Sigmoid colon (tissue), 7 donors: ENCODE measurements around the gene SMC1B. TPM values are rescaled to one million over a fixed set of nuclear protein-coding genes. Genes with fewer than 3 reads are reported as not detected.

Experiments used
- DNase-seq: peaks from one replicate; pipeline ENCODE4 v3.0.0-alpha.2; 2019
- H3K27ac ChIP-seq, 4 donors: fragments of 200-600 bp; sonication (generic); one replicate each; pipeline ENCODE4 v1.5.1; 2016 to 2019; ENCODE audit warnings: mild to moderate bottlenecking in 1 of 4
- H3K27me3 ChIP-seq, 3 donors: fragments of 200-600 bp; sonication (generic); one replicate each; pipeline ENCODE4 v1.5.1; 2019; ENCODE audit warnings: mild to moderate bottlenecking in 1 of 3
- H3K36me3 ChIP-seq, 4 donors: fragments of 200-600 bp; sonication (generic); one replicate each; pipeline ENCODE4 v1.5.1; 2016 to 2019
- H3K4me1 ChIP-seq, 4 donors: fragments of 200-600 bp; sonication (generic); one replicate each; pipeline ENCODE4 v1.5.1; 2017 to 2019
- H3K4me3 ChIP-seq, 4 donors: fragments of 200-600 bp; sonication (generic); one replicate each; pipeline ENCODE4 v1.5.1; 2017 to 2019; ENCODE audit warnings: mild to moderate bottlenecking in 2 of 4, moderate library complexity in 1 of 4
- H3K9me3 ChIP-seq, 4 donors: fragments of 200-600 bp in 3 of 4; sonication (generic) in 3 of 4; one replicate each; pipeline versions ENCODE4 v1.5.1 to v1.6.1; 2013 to 2019
- CTCF ChIP-seq, 4 experiments: fragments of 450-650 bp in 3 of 4; fragments of 200-600 bp in 1 of 4; IDR thresholded peaks; one replicate each; pipeline ENCODE4 v1.5.1; 2016 to 2019; ENCODE audit warnings: antibody characterized with exemption in 4 of 4, mild to moderate bottlenecking in 3 of 4, moderate library complexity in 2 of 4
- EP300 ChIP-seq, 4 donors: sonication (generic); formaldehyde crosslinking; IDR thresholded peaks; one replicate each; pipeline ENCODE4 v1.6.1; 2017; ENCODE audit warnings: antibody characterized with exemption in 4 of 4
- POLR2A ChIP-seq, 2 donors: fragments of 450-650 bp; IDR thresholded peaks; one replicate each; pipeline ENCODE4 v1.6.1; 2016; ENCODE audit warnings: antibody characterized with exemption in 2 of 2, mild to moderate bottlenecking in 2 of 2, moderate library complexity in 2 of 2
- POLR2AphosphoS5 ChIP-seq, 4 donors: sonication (generic); formaldehyde crosslinking; IDR thresholded peaks; one replicate each; pipeline ENCODE4 v1.6.1; 2017; ENCODE audit warnings: antibody characterized with exemption in 4 of 4
- WGBS, 2 donors: extraction: QIAGEN DNeasy Blood & Tissue Kit; methylation state at CpG; one replicate each; pipeline ENCODE4 v1.1.7; 2013; 5-methylcytosine and 5-hydroxymethylcytosine counted together
- intact Hi-C: fragments of 100-400 bp; cut with DNase I; formaldehyde crosslinking; loops from one replicate; pipeline ENCODE4 v1.15.1; 2023
- polyA plus RNA-seq, 3 donors: library from polyadenylated mRNA; stranded (reverse); fragments of 200-250 nt; gene quantifications; one replicate each; pipeline ENCODE4 v1.2.3, GENCODE V29; 2013
- total RNA-seq, 4 donors: library from RNA; depleted of rRNA; stranded (reverse); fragments of >200 nt; gene quantifications; one replicate each; pipeline ENCODE4 v1.1.0, GENCODE V29; 2016
- donor health status: healthy with polysubstance abuse.
- donor health status: Bipolar disorder and iron deficiency.
- donor health status: healthy.

Gene SMC1B
- total and polyA plus RNA-seq, 7 donors: 0.07 TPM; not detected in 6

- WGBS, 2 donors: 80 to 93% methylated on average over 12 of the region's 12 CpGs
- peaks cover 0 to 32% (median 28%) of the 10 kb centered on the region in 4 donors for H3K4me1 ChIP-seq
- TF ChIP-seq CTCF (IDR thresholded peaks at IDR 0.05): no peak
- TF ChIP-seq POLR2A (IDR thresholded peaks at IDR 0.05): no peak
- no peak for TF ChIP-seq POLR2AphosphoS5 (IDR thresholded peaks at IDR 0.05)
- no peak for TF ChIP-seq EP300 (IDR thresholded peaks at IDR 0.05)
- H3K36me3 ChIP-seq: peaks cover 20 to 33% (median 27%) of the 10 kb centered on the region in 4 donors
- no peak overlapping the region for H3K4me3 ChIP-seq
- intact Hi-C loops: no loop called here
- DNase-seq: no peak
- no peak overlapping the region for H3K27ac ChIP-seq
- H3K27me3 ChIP-seq: no peaks in the 10 kb centered on the region
- H3K9me3 ChIP-seq: no peaks in the 10 kb centered on the region
These were observed 91.6 kb downstream of the SMC1B start for GRCh38 chr22:45321827-45322226.

GRCh38 chr22:45320357-45320976 lies 92.9 kb downstream of the SMC1B start:
- H3K27ac ChIP-seq: peak overlapping the region; percentile 81 to 92 (median 90)
- WGBS, 2 donors: 83 to 86% methylated on average over 9 of the region's 9 CpGs
- no peaks in the 10 kb centered on the region for H3K9me3 ChIP-seq
- H3K36me3 ChIP-seq: peaks cover 20 to 26% (median 24%) of the 10 kb centered on the region in 4 donors
- no peak overlapping the region for H3K4me3 ChIP-seq
- H3K27me3 ChIP-seq: no peaks in the 10 kb centered on the region
- peaks cover 0 to 32% (median 28%) of the 10 kb centered on the region in 4 donors for H3K4me1 ChIP-seq
- intact Hi-C loops: no loop called here
- TF ChIP-seq POLR2AphosphoS5 (IDR thresholded peaks at IDR 0.05) (no peak), POLR2A (IDR thresholded peaks at IDR 0.05) (no peak), CTCF (IDR thresholded peaks at IDR 0.05) (no peak), EP300 (IDR thresholded peaks at IDR 0.05) (no peak)
- no peak for DNase-seq

GRCh38 chr22:45319324-45319685 lies 94.1 kb downstream of the SMC1B start:
- Histone ChIP-seq H3K27me3 (no peaks in the 10 kb centered on the region), H3K4me1 (peaks cover 0 to 32% (median 28%) of the 10 kb centered on the region in 4 donors), H3K36me3 (peaks cover 16 to 21% (median 20%) of the 10 kb centered on the region in 4 donors), H3K9me3 (no peaks in the 10 kb centered on the region), H3K4me3 (no peak overlapping the region), H3K27ac (peak overlapping the region; percentile 81 to 92 (median 90))
- WGBS, 2 donors: 26 to 60% methylated on average over 5 of the region's 5 CpGs
- intact Hi-C loops: loop anchor here (5.0 kb wide), 1 partner anchor 233 kb away; no protein-coding TSS in a partner anchor
- no peak for TF ChIP-seq EP300 (IDR thresholded peaks at IDR 0.05)
- no peak for TF ChIP-seq POLR2A (IDR thresholded peaks at IDR 0.05)
- no peak for TF ChIP-seq CTCF (IDR thresholded peaks at IDR 0.05)
- TF ChIP-seq POLR2AphosphoS5 (IDR thresholded peaks at IDR 0.05): no peak
- DNase-seq: peak; percentile 85

GRCh38 chr22:45318558-45319323 lies 94.7 kb downstream of the SMC1B start:
- WGBS, 2 donors: 49 to 64% methylated on average over 12 of the region's 12 CpGs
- H3K9me3 ChIP-seq: no peaks in the 10 kb centered on the region
- no peaks in the 10 kb centered on the region for H3K27me3 ChIP-seq
- TF ChIP-seq POLR2AphosphoS5 (IDR thresholded peaks at IDR 0.05) (no peak), POLR2A (IDR thresholded peaks at IDR 0.05) (no peak), CTCF (IDR thresholded peaks at IDR 0.05) (no peak), EP300 (IDR thresholded peaks at IDR 0.05) (no peak)
- H3K27ac ChIP-seq: peak overlapping the region; percentile 81 to 92 (median 90)
- H3K4me1 ChIP-seq: peaks cover 0 to 32% (median 28%) of the 10 kb centered on the region in 4 donors
- intact Hi-C loops: loop anchor here (5.0 kb wide), 1 partner anchor 234 kb away; no protein-coding TSS in a partner anchor
- peak overlapping the region in 1 of 4 donors; percentile 2 for H3K4me3 ChIP-seq
- no peak for DNase-seq
- H3K36me3 ChIP-seq: peaks cover 11 to 15% (median 15%) of the 10 kb centered on the region in 4 donors
